Naive B cell (primary cell): ENCODE results near the gene IL17RA. TPM values are rescaled to one million over a fixed set of nuclear protein-coding genes. Genes with fewer than 3 reads are reported as not detected.

Source experiments
- ATAC-seq, 2 donors: fragments of 150-1000 bp; cut with Tn5 transposase; 2 replicates each; pipeline ENCODE4 v1.10.0; 2021; ENCODE audit warnings: low read depth in 2 of 2, mild to moderate bottlenecking in 2 of 2, moderate library complexity in 2 of 2
- DNase-seq: peaks from one replicate; pipeline ENCODE4 v3.0.0; 2022
- H3K27ac Mint-ChIP-seq, 6 donors: one replicate each; pipeline ENCODE4 v1.8.0; 2020 to 2022; ENCODE audit warnings: mild to moderate bottlenecking in 6 of 6, mixed read lengths in 6 of 6, moderate library complexity in 5 of 6, inconsistent platforms in 2 of 6
- H3K27me3 Mint-ChIP-seq, 3 donors: one replicate each; pipeline ENCODE4 v1.8.0; 2021 to 2022; ENCODE audit warnings: mixed read lengths in 3 of 3, mild to moderate bottlenecking in 1 of 3
- H3K36me3 Mint-ChIP-seq, 2 donors: one replicate each; pipeline ENCODE4 v1.8.0; 2020 to 2022; ENCODE audit warnings: mixed read lengths in 2 of 2, inconsistent platforms in 1 of 2, mild to moderate bottlenecking in 1 of 2
- H3K4me1 Mint-ChIP-seq, 3 donors: one replicate each; pipeline ENCODE4 v1.8.0; 2020 to 2022; ENCODE audit warnings: mixed read lengths in 3 of 3, inconsistent platforms in 1 of 3, mild to moderate bottlenecking in 1 of 3, moderate library complexity in 1 of 3
- H3K4me3 Mint-ChIP-seq, 8 donors: one replicate each; pipeline ENCODE4 v1.8.0; 2020 to 2022; ENCODE audit warnings: mild to moderate bottlenecking in 8 of 8, mixed read lengths in 8 of 8, moderate library complexity in 8 of 8, inconsistent platforms in 2 of 8
- H3K9me3 Mint-ChIP-seq, 7 donors: one replicate each; pipeline ENCODE4 v1.8.0; 2020 to 2022; ENCODE audit warnings: mixed read lengths in 7 of 7, mild to moderate bottlenecking in 5 of 7, inconsistent platforms in 2 of 7, moderate library complexity in 1 of 7
- polyA plus RNA-seq, 6 donors: library from polyadenylated mRNA; unstranded; fragments of 300-500 nt; fragmentation: Illumina TruSeq; gene quantifications; one replicate each; pipeline ENCODE4 v1.2.3, GENCODE V29; 2021; ENCODE audit warnings: low read depth in 6 of 6

The IL17RA gene
- polyA plus RNA-seq, 6 donors from 2014 or later: 6.4 to 14.7 (median 9.2) TPM

DNA sequence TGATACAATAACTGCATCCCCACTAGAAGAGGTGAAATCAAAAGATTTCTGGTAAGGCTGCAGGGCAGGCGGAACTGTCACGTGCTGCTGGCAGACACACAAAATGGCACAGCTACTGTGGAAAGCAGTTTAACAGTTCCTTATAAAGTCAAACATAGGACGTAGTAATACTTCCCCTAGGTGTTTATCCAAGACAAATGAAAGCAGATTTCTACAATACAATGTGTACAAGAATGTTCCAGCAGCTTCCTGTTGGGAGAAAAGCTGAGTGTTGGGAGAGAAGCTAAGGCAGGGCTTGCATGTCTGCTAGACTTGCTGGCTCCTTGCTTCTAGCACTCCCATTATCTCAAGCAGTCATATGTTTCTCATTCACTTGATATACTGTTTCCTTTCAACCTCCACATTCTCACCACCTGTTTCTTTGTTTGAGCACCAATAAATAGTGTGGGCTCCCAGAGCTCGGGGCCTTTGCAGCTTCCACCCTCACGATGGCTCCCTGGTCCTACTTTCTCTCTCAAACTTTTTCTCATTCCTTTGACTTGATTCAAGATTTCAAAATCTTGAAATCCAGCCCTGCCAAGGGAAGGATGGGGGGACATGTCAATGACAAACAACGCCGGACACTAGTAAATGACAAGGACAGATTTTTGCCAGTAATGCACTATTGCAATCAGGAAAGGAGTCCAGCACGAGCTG is 21.2 kb upstream of the IL17RA start:
- no peak for ATAC-seq
- H3K27me3 Mint-ChIP-seq: peaks cover 0 to 16% (median 13%) of the 10 kb centered on the region in 3 donors
- no peak for DNase-seq
- H3K27ac Mint-ChIP-seq: no peak overlapping the region
- H3K9me3 Mint-ChIP-seq: no peaks in the 10 kb centered on the region
- H3K4me1 Mint-ChIP-seq: no peaks in the 10 kb centered on the region
- H3K36me3 Mint-ChIP-seq: no peaks in the 10 kb centered on the region
- no peak overlapping the region for H3K4me3 Mint-ChIP-seq

DNA sequence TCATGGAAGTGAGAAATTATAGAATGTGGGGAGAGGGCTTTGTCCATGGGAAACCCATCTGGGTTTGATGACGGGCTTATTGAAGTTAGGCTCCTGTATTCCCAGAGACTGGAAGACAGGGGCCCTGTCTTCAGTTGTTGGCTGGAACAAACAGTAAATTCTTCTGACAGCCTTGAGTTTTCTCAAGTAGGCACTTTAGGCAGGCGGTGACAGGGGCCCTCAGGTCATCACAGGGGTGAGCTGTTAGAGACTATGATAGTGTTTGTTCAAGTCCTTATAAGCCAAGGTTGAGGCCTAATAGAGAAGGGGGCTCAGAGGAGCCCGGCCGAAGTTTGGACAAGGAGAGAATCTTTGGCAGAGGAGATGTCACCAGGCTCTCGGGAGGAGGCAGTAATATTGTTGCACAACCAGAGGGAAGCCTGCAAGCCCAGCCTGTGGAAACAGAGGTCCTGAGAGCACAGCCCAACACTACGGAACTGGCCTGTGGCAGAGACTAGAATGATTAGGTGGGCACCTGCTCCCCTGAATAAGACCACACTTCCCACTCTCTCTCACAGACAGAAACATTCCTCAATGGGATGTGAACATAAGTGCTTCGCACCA is 20.2 kb upstream of the IL17RA start:
- no peak overlapping the region for H3K4me3 Mint-ChIP-seq
- H3K4me1 Mint-ChIP-seq: no peaks in the 10 kb centered on the region
- no peaks in the 10 kb centered on the region for H3K36me3 Mint-ChIP-seq
- H3K9me3 Mint-ChIP-seq: no peaks in the 10 kb centered on the region
- ATAC-seq (no peak), DNase-seq (no peak)
- no peak overlapping the region for H3K27ac Mint-ChIP-seq
- H3K27me3 Mint-ChIP-seq: peaks cover 0 to 16% (median 13%) of the 10 kb centered on the region in 3 donors

DNA sequence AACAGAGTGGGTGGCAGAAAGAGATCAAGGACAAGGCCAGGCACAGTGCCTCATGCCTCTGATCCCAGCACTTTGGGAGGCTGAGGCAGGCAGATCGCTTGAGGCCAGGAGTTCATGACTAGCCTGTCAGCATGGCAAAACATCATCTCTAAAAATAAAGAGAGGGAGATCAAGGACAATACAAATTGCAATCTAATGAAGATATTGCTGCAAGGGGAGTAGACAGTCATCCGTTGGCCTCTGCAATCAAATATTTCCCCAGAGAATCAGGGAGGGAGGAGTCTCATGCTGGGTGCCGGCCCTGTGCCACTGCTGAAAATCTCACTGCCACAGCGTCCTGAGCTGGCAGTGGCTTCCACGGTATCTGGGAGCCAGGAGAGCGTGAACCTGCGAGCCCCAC is 19.4 kb upstream of the IL17RA start:
- Mint-ChIP-seq H3K4me1 (no peaks in the 10 kb centered on the region), H3K27ac (no peak overlapping the region), H3K36me3 (no peaks in the 10 kb centered on the region), H3K4me3 (no peak overlapping the region), H3K27me3 (peaks cover 0 to 16% (median 13%) of the 10 kb centered on the region in 3 donors), H3K9me3 (no peaks in the 10 kb centered on the region)
- no peak for ATAC-seq
- DNase-seq: no peak

DNA sequence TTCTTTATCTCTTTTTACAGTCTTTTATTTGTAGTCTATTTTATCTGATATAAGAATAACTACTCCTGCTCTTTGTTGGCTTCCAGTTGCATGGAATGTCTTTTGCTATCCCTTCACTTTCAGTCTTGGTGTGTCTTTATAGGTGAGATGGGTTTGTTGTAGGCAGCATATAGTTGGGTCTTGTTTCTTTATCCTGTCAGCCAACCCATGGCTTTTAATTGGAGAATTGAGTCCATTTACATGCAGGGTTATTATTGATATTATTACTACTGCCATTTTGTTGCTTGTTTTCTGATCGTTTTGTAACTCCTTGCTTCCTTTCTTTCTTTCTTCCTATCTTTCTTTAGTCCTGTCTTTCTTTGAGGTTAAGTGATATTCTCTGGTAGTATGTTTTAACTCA is 11.9 kb upstream of the IL17RA start:
- DNase-seq: no peak
- Mint-ChIP-seq H3K4me3 (no peak overlapping the region), H3K4me1 (peaks cover 0 to 2% (median 0%) of the 10 kb centered on the region in 3 donors), H3K27me3 (peaks cover 7 to 15% (median 8%) of the 10 kb centered on the region in 3 donors), H3K27ac (no peak overlapping the region), H3K36me3 (no peaks in the 10 kb centered on the region), H3K9me3 (peaks cover 0 to 13% (median 4%) of the 10 kb centered on the region in 7 donors)
- no peak for ATAC-seq

DNA sequence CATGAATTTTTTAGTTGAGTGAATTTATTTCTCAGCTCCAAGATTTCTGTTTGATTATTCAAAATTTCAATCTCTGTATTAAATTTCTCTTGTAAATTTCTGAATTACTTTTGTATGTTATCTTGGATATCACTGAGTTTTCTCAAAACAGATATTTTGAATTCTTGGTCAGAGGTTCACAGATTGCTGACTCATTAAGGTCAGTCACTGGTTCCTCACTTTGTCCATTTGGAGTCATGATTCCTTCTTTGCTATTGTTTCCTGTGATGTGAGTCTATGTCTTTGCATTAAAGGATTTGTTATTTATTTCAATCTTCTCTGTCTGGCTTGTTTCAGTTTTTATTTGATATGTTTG is 10.2 kb upstream of the IL17RA start:
- H3K4me1 Mint-ChIP-seq: peaks cover 0 to 2% (median 0%) of the 10 kb centered on the region in 3 donors
- H3K9me3 Mint-ChIP-seq: peaks cover 0 to 13% (median 4%) of the 10 kb centered on the region in 7 donors
- ATAC-seq (no peak), DNase-seq (no peak)
- peaks cover 7 to 15% (median 8%) of the 10 kb centered on the region in 3 donors for H3K27me3 Mint-ChIP-seq
- peak overlapping the region in 1 of 8 donors; percentile 18 for H3K4me3 Mint-ChIP-seq
- no peaks in the 10 kb centered on the region for H3K36me3 Mint-ChIP-seq
- H3K27ac Mint-ChIP-seq: peak overlapping the region in 1 of 6 donors; percentile 49

DNA sequence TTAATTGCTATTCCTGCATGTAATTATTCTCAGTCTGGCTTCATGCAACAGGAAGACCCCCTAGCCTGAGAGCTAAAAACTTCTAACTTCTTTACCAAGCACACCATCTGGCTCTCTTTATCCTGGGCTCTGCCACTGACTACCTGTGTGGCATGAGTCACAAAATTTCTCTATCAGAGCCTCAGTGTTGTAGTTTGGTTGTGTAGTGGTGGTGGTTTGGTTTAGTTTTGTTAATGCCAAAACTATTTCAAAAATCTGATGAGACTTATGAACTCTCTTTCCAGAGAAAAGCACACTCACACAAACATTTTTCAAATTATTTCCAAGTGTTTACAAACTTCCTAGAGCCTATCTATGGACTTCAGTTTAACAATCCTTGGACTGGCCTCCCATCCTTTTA is 7.5 kb upstream of the IL17RA start:
- Mint-ChIP-seq H3K4me3 (no peak overlapping the region), H3K27ac (no peak overlapping the region), H3K36me3 (no peaks in the 10 kb centered on the region)

DNA sequence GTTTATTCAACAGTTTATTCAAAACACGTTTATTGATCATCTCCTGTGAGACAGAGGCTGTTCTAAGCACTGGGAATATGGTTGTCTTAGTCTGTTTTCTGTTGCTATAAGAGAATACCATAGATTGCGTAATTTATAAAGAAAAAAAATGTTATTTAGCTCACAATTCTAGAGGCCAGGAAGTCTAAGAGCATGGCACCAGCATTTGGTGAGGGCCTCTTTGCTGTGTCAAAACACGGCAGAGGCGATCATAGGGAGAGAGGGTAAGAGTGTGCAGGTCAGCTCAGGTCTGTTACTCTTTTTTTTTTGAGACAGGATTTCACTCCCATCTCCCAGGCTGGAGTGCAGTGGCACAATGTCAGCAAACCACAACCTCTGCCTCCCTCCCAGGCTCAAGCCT is 5.2 kb upstream of the IL17RA start:
- no peak overlapping the region for H3K27ac Mint-ChIP-seq
- H3K9me3 Mint-ChIP-seq: no peaks in the 10 kb centered on the region
- ATAC-seq (no peak), DNase-seq (no peak)
- peaks cover 4 to 13% (median 11%) of the 10 kb centered on the region in 3 donors for H3K4me1 Mint-ChIP-seq
- peak overlapping the region in 1 of 8 donors; percentile 38 for H3K4me3 Mint-ChIP-seq
- no peaks in the 10 kb centered on the region for H3K36me3 Mint-ChIP-seq
- peaks cover 4 to 15% (median 8%) of the 10 kb centered on the region in 3 donors for H3K27me3 Mint-ChIP-seq

More for the DNA sequence above, 7.5 kb upstream of the IL17RA start:
- no peak for ATAC-seq
- DNase-seq: no peak
- H3K9me3 Mint-ChIP-seq: peaks cover 0 to 11% (median 4%) of the 10 kb centered on the region in 7 donors
- peaks cover 7 to 15% (median 8%) of the 10 kb centered on the region in 3 donors for H3K27me3 Mint-ChIP-seq
- peaks cover 0 to 2% (median 0%) of the 10 kb centered on the region in 3 donors for H3K4me1 Mint-ChIP-seq

DNA sequence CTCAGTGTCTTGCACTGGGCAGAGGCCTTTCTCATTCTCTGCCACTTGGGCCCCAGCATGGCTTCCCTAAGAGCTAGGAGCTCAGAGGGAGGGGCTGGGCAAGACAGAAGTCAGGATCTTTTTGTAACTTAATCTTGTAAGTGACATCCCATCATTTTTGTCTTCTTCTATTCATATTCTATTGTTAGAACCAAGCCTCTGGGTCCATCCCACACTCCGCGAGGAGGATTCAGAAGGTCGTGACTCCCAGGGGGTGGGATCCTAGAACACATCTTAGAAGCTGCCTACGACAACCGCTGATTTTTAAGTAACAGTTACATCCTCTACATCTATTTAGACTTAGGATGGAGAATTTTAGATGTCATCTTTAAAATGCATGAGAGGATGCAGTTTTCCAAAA is 1.5 kb upstream of the IL17RA start:
- H3K27ac Mint-ChIP-seq: peak overlapping the region in 3 of 6 donors; percentile 60 to 86 (median 68)
- H3K27me3 Mint-ChIP-seq: no peaks in the 10 kb centered on the region
- H3K4me1 Mint-ChIP-seq: peaks cover 32 to 35% (median 34%) of the 10 kb centered on the region in 3 donors
- H3K36me3 Mint-ChIP-seq: no peaks in the 10 kb centered on the region
- peak overlapping the region; percentile 15 to 94 (median 88) for H3K4me3 Mint-ChIP-seq
- ATAC-seq (no peak), DNase-seq (no peak)
- no peaks in the 10 kb centered on the region for H3K9me3 Mint-ChIP-seq

DNA sequence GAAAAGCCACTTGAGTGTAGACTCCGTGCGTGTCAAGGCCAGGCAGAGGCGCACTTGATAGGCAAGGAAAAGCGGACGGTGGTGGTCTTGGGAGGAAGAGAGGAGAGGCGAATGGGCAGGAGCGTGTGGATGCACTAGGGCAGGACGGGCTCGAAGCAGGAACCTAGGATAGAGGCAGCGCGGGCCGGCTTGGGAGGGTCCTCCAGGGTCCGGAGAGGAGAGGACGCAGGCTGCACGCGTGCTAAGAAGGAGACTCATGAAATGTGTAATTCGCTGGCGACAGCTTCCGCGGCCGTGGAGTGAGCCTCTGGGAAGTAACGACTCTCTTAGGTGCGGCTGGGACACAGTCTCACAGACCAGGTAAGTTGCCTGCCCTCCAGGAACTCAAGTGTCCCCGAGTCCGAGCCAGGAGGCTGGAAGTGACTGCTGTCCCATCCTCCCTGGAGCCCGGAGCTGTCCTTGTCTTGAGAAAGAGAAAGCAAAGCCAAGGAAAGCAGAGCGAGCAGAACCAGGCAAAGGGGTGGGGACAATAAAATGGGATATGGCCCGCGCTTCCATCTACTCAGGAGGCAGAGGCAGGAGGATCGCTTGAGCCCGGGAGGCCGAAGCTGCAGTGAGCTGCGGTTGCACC is 874 bp upstream of the IL17RA start:
- no peaks in the 10 kb centered on the region for H3K36me3 Mint-ChIP-seq
- H3K9me3 Mint-ChIP-seq: no peaks in the 10 kb centered on the region
- H3K4me3 Mint-ChIP-seq: peak overlapping the region; percentile 76 to 96 (median 90)
- DNase-seq: no peak
- H3K4me1 Mint-ChIP-seq: peaks cover 32 to 35% (median 35%) of the 10 kb centered on the region in 3 donors
- no peak for ATAC-seq
- peak overlapping the region in 5 of 6 donors; percentile 41 to 92 (median 72) for H3K27ac Mint-ChIP-seq
- H3K27me3 Mint-ChIP-seq: no peaks in the 10 kb centered on the region

DNA sequence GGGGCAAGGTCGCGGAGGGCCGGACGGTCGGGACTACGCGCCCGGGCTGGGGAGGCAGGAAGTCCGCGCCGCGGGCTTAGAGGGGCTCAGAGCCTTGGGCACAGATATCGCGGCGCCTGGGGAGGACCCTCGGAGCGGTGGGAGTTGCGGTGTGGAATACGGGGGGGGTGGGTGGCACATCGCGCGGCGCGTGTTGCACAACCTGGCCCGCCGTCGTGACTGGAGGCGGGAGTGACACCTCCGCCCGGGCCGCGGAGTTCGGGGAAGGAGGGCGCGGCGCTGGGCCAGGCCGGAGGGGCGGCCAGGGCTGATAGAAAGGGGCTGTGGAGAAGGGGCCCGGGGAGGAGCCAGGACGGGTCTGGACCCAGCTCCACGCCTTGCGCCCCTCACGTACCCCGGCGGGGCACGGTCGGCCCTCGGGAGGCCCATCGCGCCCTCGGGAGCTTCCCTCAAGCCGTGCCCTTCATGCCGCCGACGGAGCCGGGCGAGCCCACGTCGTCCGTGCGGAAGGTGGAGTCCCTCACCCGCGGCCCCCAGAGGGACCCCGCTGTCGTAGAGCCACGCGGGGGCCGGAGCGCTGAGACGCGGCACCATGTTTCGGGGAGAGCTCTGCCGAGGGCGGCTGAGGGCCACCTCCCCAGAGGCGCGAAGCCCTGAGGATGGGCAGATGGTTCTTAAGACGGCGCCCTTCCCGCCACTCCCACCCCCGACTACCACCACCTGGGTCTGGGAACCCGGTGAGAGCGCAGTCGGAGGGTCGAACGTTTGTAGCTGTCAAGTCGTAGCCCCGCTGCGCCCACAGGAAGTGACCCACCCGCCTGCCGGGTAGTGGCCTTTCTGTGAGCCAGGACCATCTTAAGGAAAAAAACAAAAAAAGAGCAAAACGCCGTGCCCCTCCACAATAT is 729 bp downstream of the IL17RA start:
- H3K4me1 Mint-ChIP-seq: peaks cover 35 to 40% (median 38%) of the 10 kb centered on the region in 3 donors
- ATAC-seq (peak; percentile 11 to 14), DNase-seq (peak; percentile 20)
- no peaks in the 10 kb centered on the region for H3K36me3 Mint-ChIP-seq
- peak overlapping the region; percentile 76 to 96 (median 90) for H3K4me3 Mint-ChIP-seq
- H3K27ac Mint-ChIP-seq: peak overlapping the region in 2 of 6 donors; percentile 17 to 86
- no peaks in the 10 kb centered on the region for H3K9me3 Mint-ChIP-seq
- H3K27me3 Mint-ChIP-seq: no peaks in the 10 kb centered on the region

DNA sequence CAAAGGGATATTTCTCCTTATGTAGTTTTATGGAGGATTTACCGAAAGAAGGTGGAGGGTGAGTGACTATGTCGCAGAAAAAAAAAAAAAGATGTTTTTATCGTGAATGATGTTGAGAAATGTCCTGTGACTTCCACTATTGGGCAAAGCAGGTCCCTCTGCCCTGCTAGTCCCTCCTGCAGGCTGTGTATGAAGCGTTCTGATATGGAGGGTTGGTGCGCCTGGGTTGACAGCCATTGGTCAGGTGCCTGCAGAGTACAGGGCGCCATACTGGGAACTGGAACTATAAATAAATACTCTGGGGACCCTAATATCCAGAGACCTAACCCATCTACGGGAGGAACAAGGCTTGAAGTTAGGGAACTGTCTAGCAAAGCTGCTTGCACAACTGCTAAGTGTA is 1.5 kb downstream of the IL17RA start:
- DNase-seq (no peak), ATAC-seq (no peak)
- H3K4me3 Mint-ChIP-seq: peak overlapping the region; percentile 76 to 91 (median 89)
- no peaks in the 10 kb centered on the region for H3K9me3 Mint-ChIP-seq
- H3K4me1 Mint-ChIP-seq: peaks cover 39 to 47% (median 44%) of the 10 kb centered on the region in 3 donors
- H3K36me3 Mint-ChIP-seq: no peaks in the 10 kb centered on the region
- peak overlapping the region in 5 of 6 donors; percentile 5 to 80 (median 60) for H3K27ac Mint-ChIP-seq
- H3K27me3 Mint-ChIP-seq: no peaks in the 10 kb centered on the region

DNA sequence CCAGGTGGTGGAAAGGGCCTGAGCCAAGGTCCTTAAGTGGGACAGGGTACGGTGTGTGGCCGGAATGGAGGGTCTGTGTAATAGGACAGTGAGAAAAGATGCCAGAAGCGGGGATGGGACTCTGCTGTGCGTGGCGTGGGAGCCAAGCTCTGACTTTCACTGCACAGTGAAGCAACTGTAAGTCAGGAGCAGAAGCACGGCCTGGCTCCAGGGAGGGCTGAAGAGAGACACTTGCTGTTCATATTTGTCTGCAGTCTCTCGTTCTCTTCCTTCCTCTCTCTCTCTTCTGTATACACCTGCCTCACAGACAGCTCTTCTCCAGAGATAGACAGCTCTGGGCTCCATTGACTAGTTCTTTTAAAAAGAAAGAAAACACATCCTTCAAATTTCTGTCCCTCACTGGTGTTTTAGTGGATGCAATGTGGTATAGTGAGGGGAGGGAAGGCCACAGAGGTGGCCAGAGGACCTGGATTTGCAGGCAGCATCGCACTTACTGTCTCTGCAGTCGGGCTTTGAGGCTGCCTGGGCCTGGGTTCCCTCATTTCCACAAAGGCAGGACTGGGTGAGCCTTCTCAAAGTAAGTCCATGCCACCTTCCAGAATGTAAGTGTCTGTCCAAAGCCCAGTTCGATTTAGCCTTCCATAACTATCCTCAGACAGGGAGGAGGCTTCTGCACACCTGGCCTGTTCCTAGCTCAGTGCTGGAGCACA is 2.1 kb downstream of the IL17RA start:
- ATAC-seq: no peak
- peaks cover 39 to 52% (median 44%) of the 10 kb centered on the region in 3 donors for H3K4me1 Mint-ChIP-seq

More for the DNA sequence above, 2.1 kb downstream of the IL17RA start:
- no peaks in the 10 kb centered on the region for H3K9me3 Mint-ChIP-seq
- H3K36me3 Mint-ChIP-seq: no peaks in the 10 kb centered on the region
- DNase-seq: no peak
- H3K27ac Mint-ChIP-seq: peak overlapping the region in 2 of 6 donors; percentile 6 to 60
- H3K4me3 Mint-ChIP-seq: peak overlapping the region; percentile 76 to 91 (median 88)
- H3K27me3 Mint-ChIP-seq: no peaks in the 10 kb centered on the region
